ENCODE data around the gene ACIN1. TPM values are rescaled to one million over a fixed set of nuclear protein-coding genes. Genes with fewer than 3 reads are reported as not detected.

Gene ACIN1
- total and polyA plus RNA-seq, 9 of the 15 experiments (the other 6 are each of a cell fraction or from before 2014, with no cell fraction given): 5.0 to 196 (median 129) TPM

DNA sequence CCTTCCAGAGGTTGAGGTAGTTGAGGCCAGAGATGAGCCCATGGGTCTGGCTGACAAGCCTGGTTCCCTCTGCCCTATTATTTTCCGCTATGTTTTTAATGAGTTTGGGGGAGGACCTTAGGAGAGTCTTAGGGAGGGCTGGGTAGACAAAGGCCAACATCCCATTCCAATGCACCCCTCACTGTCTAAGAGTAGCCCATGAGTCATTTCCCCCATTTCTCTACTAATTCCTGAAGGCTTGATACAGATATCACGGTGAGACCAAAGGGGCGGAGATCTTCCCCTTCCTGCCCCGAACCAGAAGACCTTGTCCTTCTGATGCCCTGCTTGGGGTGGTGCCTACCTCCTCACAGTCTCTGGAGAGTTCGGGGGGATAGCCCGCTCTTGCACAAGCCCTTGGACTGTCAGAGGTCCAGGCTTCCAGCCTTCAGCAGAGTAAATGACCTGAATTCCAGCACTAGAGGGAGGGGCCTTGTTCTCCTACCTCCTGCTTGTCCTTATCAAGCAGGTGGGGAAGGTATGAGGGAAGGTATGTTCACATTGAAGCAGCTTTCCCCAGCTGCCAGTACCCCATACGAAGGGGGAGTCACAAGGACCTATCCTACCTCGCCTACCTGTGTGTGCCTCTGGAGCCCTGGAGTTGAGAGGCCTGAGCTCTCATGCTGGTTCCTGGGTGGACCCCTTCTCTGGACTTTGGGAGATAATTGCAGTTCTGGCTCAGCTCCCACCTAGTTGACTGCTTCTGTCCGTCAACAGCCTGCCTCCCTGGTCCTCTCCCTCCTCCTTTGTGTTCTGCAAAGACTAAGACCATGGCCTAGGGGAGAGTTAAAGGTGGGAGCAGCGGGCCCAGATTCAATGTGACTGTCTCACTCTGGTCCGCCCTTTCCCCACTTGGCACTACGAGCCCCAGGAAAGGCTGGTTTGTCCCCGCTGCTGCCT is 49.2 kb downstream of the ACIN1 start:
- ATAC-seq: peak; percentile 19
- FAIRE-seq: peak; percentile 46
- Histone ChIP-seq H3K27me3 (ENCODE audit: control insufficient read depth in 2 of 2, insufficient read depth in 2 of 2, low read length in 2 of 2) (no peaks in the 10 kb centered on the region), H3K4me1 (replicated peaks in 1 of 2; ENCODE audit: control insufficient read depth in 2 of 2, insufficient read depth in 2 of 2, low read length in 2 of 2) (peaks cover 15 to 35% of the 10 kb centered on the region in 2 experiments), H3K9me3 (replicated peaks; ENCODE audit: control insufficient read depth, insufficient read depth, low read depth, low read length) (no peaks in the 10 kb centered on the region), H3K27ac (ENCODE audit: extremely low read depth, low read depth, low read length) (no peak overlapping the region; the same call in 2 of the 3 replicates), H3K4me3 (no peak overlapping the region), H3K79me2 (ENCODE audit: control insufficient read depth, insufficient read depth, low read length) (no peaks in the 10 kb centered on the region), H3K9ac (ENCODE audit: insufficient read depth in 1 of 2, low read depth in 2 of 2, low read length in 2 of 2) (peak overlapping the region; percentile 12; a peak in 1 of 4 replicates), H3K36me3 (ENCODE audit: control insufficient read depth, insufficient read depth, low read length) (peaks cover 3% of the 10 kb centered on the region; the same call in 1 of the 3 replicates), H3K9me1 (ENCODE audit: control insufficient read depth, insufficient read depth, low read length) (no peaks in the 10 kb centered on the region), H2AFZ (ENCODE audit: low read depth, low read length) (peak overlapping the region; percentile 78), H4K20me1 (replicated peaks; ENCODE audit: control insufficient read depth, insufficient read depth, low read length) (no peaks in the 10 kb centered on the region), H3K4me2 (ENCODE audit: insufficient read depth, low read length) (peak overlapping the region; percentile 46; the same call in 1 of the 2 replicates)
- in situ Hi-C loops (cut with MboI): no loop called here
- WGBS (ENCODE audit: insufficient coverage, low coverage, missing lambda C conversion rate): 50% methylated on average over 13 of the region's 13 CpGs
- intact Hi-C loops (cut with micrococcal nuclease): no loop called here
- no TSS peak for BruUV-seq (replicated peaks)
- POLR2A ChIA-PET: interaction anchor here (0.5 to 1.7 kb wide), 5 partner anchors 12 to 313 kb away, joined by 3 to 5 read pairs (median 4); no protein-coding TSS in a partner anchor
- no peak for DNase-seq (ENCODE audit: extremely low read depth in 1 of 4, low spot score in 3 of 4)
- CTCF ChIA-PET (ENCODE audit: low intra/inter-chr PET ratio): no interaction called here
- TF ChIP-seq ZC3H11A (IDR thresholded peaks at IDR 0.05; ENCODE audit: low read depth, low read length): no peak
- TF ChIP-seq, protein P1, sequence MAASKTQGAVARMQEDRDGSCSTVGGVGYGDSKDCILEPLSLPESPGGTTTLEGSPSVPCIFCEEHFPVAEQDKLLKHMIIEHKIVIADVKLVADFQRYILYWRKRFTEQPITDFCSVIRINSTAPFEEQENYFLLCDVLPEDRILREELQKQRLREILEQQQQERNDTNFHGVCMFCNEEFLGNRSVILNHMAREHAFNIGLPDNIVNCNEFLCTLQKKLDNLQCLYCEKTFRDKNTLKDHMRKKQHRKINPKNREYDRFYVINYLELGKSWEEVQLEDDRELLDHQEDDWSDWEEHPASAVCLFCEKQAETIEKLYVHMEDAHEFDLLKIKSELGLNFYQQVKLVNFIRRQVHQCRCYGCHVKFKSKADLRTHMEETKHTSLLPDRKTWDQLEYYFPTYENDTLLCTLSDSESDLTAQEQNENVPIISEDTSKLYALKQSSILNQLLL (CRISPR knock-in tag; IDR thresholded peaks at IDR 0.05; ENCODE audit: borderline replicate concordance): no peak
- TF ChIP-seq, protein P2, sequence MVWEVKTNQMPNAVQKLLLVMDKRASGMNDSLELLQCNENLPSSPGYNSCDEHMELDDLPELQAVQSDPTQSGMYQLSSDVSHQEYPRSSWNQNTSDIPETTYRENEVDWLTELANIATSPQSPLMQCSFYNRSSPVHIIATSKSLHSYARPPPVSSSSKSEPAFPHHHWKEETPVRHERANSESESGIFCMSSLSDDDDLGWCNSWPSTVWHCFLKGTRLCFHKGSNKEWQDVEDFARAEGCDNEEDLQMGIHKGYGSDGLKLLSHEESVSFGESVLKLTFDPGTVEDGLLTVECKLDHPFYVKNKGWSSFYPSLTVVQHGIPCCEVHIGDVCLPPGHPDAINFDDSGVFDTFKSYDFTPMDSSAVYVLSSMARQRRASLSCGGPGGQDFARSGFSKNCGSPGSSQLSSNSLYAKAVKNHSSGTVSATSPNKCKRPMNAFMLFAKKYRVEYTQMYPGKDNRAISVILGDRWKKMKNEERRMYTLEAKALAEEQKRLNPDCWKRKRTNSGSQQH (CRISPR knock-in tag; IDR thresholded peaks at IDR 0.05): no peak
- no peak for TF ChIP-seq LARP7 (IDR thresholded peaks at IDR 0.05)
- TF ChIP-seq, protein P3, sequence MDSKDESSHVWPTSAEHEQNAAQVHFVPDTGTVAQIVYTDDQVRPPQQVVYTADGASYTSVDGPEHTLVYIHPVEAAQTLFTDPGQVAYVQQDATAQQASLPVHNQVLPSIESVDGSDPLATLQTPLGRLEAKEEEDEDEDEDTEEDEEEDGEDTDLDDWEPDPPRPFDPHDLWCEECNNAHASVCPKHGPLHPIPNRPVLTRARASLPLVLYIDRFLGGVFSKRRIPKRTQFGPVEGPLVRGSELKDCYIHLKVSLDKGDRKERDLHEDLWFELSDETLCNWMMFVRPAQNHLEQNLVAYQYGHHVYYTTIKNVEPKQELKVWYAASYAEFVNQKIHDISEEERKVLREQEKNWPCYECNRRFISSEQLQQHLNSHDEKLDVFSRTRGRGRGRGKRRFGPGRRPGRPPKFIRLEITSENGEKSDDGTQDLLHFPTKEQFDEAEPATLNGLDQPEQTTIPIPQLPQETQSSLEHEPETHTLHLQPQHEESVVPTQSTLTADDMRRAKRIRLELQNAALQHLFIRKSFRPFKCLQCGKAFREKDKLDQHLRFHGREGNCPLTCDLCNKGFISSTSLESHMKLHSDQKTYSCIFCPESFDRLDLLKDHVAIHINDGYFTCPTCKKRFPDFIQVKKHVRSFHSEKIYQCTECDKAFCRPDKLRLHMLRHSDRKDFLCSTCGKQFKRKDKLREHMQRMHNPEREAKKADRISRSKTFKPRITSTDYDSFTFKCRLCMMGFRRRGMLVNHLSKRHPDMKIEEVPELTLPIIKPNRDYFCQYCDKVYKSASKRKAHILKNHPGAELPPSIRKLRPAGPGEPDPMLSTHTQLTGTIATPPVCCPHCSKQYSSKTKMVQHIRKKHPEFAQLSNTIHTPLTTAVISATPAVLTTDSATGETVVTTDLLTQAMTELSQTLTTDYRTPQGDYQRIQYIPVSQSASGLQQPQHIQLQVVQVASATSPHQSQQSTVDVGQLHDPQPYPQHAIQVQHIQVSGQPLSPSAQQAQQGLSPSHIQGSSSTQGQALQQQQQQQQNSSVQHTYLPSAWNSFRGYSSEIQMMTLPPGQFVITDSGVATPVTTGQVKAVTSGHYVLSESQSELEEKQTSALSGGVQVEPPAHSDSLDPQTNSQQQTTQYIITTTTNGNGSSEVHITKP (IDR thresholded peaks at IDR 0.05; ENCODE audit: partially characterized antibody): peak; percentile 4
- peak; percentile 32; the same call in 1 of the 2 replicates for TF ChIP-seq FOSL1 (tag; conservative IDR thresholded peaks at IDR 0.05)
- peak; percentile 36; the same call in 1 of the 2 replicates for TF ChIP-seq THAP12 (CRISPR knock-in tag; IDR thresholded peaks at IDR 0.05)
- no peak for TF ChIP-seq E2F5 (CRISPR knock-in tag; IDR thresholded peaks at IDR 0.05)

Data from K562 (cell line).